K562 (cell line): ENCODE measurements around the gene MYL12B. TPM values are rescaled to one million over a fixed set of nuclear protein-coding genes. Genes with fewer than 3 reads are reported as not detected.

Experiments used
- CBFA2T2 ChIP-seq: fragments of 450-650 bp; conservative IDR thresholded peaks from 2 replicates; pipeline ENCODE4 v1.6.1; 2017; ENCODE audit warnings: mild to moderate bottlenecking
- CBX1 ChIP-seq: sonication (generic); IDR thresholded peaks from 2 replicates; pipeline ENCODE4 v1.6.1; 2016; ENCODE audit warnings: antibody characterized with exemption, low read depth, mild to moderate bottlenecking
- DMBX1 ChIP-seq: fragments of 250-450 bp; sonication (Bioruptor Pico); IDR thresholded peaks from 2 replicates; pipeline ENCODE4 v1.8.0; 2022; ENCODE audit warnings: inconsistent platforms, mild to moderate bottlenecking, moderate library complexity, borderline replicate concordance
- EWSR1 ChIP-seq: fragments of 450-650 bp; IDR thresholded peaks from 2 replicates; pipeline ENCODE4 v1.6.1; 2018; ENCODE audit warnings: borderline replicate concordance, mild to moderate bottlenecking, low read depth, moderate library complexity; ENCODE audit not compliant: partially characterized antibody
- HNRNPH1 ChIP-seq: fragments of 200-400 bp; formaldehyde crosslinking; optimal IDR thresholded peaks from 2 replicates; pipeline ENCODE3; 2017; ENCODE audit warnings: low read depth, mild to moderate bottlenecking, low read length, moderate library complexity
- KLF6 ChIP-seq: fragments of 250-450 bp; sonication (Bioruptor Pico); IDR thresholded peaks from 2 replicates; pipeline ENCODE4 v1.4.0; 2020; ENCODE audit warnings: mild to moderate bottlenecking, moderate library complexity, borderline replicate concordance
- NONO ChIP-seq, 2 experiments: fragments of 200-400 bp in 1 of 2; fragments of 450-650 bp in 1 of 2; formaldehyde crosslinking in 1 of 2; IDR thresholded peaks; 2 replicates each; pipeline ENCODE4 v1.6.1; 2017; ENCODE audit warnings: low read depth in 2 of 2, mild to moderate bottlenecking in 2 of 2, moderate library complexity in 2 of 2, low read length in 1 of 2
- NR4A1 ChIP-seq, 2 experiments: fragments of 250-450 bp in 1 of 2; fragments of 450-650 bp in 1 of 2; sonication (Bioruptor Pico) in 1 of 2; IDR thresholded peaks; 2 replicates each; pipeline versions ENCODE4 v1.4.0 to v1.6.1; 2016 to 2020; ENCODE audit warnings: mild to moderate bottlenecking in 2 of 2, missing compliant biosample characterization in 1 of 2, missing genetic modification characterization in 1 of 2, moderate library complexity in 1 of 2
- PHTF2 ChIP-seq: fragments of 250-450 bp; sonication (Bioruptor Pico); IDR thresholded peaks from 2 replicates; pipeline ENCODE4 v1.5.0; 2021; ENCODE audit warnings: mild to moderate bottlenecking
- POLR2AphosphoS2 ChIP-seq: IDR thresholded peaks from 2 replicates; pipeline ENCODE4 v1.6.1; 2012; ENCODE audit warnings: low read length, improper control_type of control experiment
- PURB ChIP-seq: sonication (generic); formaldehyde crosslinking; IDR thresholded peaks from 2 replicates; pipeline ENCODE4 v1.9.0; 2021; ENCODE audit warnings: low read depth, mild to moderate bottlenecking, missing genetic modification reagents
- ZKSCAN3 ChIP-seq: fragments of 250-450 bp; sonication (Bioruptor Pico); IDR thresholded peaks from 2 replicates; pipeline ENCODE4 v1.4.0; 2020
- ZNF253 ChIP-seq: fragments of 250-450 bp; sonication (Bioruptor Pico); conservative IDR thresholded peaks from 2 replicates; pipeline ENCODE4 v1.6.1; 2021; ENCODE audit warnings: mild to moderate bottlenecking
- ZNF263 ChIP-seq: sonication (generic); formaldehyde crosslinking; IDR thresholded peaks from 2 replicates; pipeline ENCODE4 v1.8.0; 2022; ENCODE audit warnings: mild to moderate bottlenecking, missing genetic modification reagents, borderline replicate concordance
- ZNF311 ChIP-seq: fragments of 250-450 bp; sonication (Bioruptor Pico); IDR thresholded peaks from 2 replicates; pipeline ENCODE4 v1.4.0; 2020; ENCODE audit warnings: mild to moderate bottlenecking, moderate library complexity
- ZNF785 ChIP-seq: fragments of 250-450 bp; sonication (Bioruptor Pico); IDR thresholded peaks from 2 replicates; pipeline ENCODE4 v1.4.0; 2020; ENCODE audit warnings: mild to moderate bottlenecking
- polyA plus RNA-seq, 8 experiments: library from polyadenylated mRNA; depleted of rRNA in 4 of 8; stranded (reverse) in 5 of 8; unstranded in 3 of 8; fragments of >200 nt; fragmentation: Nextera tagmentation in 2 of 8; fragmentation: Illumina TruSeq in 1 of 8; extraction: Ambion mirVana in 2 of 8; extraction: Trizol in 1 of 8; gene quantifications; 2 replicates each; pipeline versions ENCODE4 v1.2.1 to v1.2.3, GENCODE V29; 2011 to 2014; ENCODE audit warnings: inconsistent platforms in 1 of 8, missing spikeins in 1 of 8
- total RNA-seq, 7 experiments: library from RNA; depleted of rRNA in 6 of 7; stranded (reverse); fragments of >200 nt in 6 of 7; fragmentation: Illumina TruSeq in 2 of 7; extraction: Trizol in 2 of 7; gene quantifications; 2 replicates each; pipeline versions ENCODE4 v1.2.1 to v1.2.3, GENCODE V29; 2011 to 2021; ENCODE audit warnings: low replicate concordance in 1 of 7
- TF ChIP-seq, protein P1 (sequence below): fragments of 450-650 bp; IDR thresholded peaks from 2 replicates; pipeline ENCODE4 v1.6.1; 2016; ENCODE audit warnings: mild to moderate bottlenecking, moderate library complexity

MYL12B gene
- total and polyA plus RNA-seq, 9 of the 15 experiments (the other 6 are each of a cell fraction or from before 2014, with no cell fraction given): 220 to 995 (median 463) TPM

- TF ChIP-seq, protein P1, sequence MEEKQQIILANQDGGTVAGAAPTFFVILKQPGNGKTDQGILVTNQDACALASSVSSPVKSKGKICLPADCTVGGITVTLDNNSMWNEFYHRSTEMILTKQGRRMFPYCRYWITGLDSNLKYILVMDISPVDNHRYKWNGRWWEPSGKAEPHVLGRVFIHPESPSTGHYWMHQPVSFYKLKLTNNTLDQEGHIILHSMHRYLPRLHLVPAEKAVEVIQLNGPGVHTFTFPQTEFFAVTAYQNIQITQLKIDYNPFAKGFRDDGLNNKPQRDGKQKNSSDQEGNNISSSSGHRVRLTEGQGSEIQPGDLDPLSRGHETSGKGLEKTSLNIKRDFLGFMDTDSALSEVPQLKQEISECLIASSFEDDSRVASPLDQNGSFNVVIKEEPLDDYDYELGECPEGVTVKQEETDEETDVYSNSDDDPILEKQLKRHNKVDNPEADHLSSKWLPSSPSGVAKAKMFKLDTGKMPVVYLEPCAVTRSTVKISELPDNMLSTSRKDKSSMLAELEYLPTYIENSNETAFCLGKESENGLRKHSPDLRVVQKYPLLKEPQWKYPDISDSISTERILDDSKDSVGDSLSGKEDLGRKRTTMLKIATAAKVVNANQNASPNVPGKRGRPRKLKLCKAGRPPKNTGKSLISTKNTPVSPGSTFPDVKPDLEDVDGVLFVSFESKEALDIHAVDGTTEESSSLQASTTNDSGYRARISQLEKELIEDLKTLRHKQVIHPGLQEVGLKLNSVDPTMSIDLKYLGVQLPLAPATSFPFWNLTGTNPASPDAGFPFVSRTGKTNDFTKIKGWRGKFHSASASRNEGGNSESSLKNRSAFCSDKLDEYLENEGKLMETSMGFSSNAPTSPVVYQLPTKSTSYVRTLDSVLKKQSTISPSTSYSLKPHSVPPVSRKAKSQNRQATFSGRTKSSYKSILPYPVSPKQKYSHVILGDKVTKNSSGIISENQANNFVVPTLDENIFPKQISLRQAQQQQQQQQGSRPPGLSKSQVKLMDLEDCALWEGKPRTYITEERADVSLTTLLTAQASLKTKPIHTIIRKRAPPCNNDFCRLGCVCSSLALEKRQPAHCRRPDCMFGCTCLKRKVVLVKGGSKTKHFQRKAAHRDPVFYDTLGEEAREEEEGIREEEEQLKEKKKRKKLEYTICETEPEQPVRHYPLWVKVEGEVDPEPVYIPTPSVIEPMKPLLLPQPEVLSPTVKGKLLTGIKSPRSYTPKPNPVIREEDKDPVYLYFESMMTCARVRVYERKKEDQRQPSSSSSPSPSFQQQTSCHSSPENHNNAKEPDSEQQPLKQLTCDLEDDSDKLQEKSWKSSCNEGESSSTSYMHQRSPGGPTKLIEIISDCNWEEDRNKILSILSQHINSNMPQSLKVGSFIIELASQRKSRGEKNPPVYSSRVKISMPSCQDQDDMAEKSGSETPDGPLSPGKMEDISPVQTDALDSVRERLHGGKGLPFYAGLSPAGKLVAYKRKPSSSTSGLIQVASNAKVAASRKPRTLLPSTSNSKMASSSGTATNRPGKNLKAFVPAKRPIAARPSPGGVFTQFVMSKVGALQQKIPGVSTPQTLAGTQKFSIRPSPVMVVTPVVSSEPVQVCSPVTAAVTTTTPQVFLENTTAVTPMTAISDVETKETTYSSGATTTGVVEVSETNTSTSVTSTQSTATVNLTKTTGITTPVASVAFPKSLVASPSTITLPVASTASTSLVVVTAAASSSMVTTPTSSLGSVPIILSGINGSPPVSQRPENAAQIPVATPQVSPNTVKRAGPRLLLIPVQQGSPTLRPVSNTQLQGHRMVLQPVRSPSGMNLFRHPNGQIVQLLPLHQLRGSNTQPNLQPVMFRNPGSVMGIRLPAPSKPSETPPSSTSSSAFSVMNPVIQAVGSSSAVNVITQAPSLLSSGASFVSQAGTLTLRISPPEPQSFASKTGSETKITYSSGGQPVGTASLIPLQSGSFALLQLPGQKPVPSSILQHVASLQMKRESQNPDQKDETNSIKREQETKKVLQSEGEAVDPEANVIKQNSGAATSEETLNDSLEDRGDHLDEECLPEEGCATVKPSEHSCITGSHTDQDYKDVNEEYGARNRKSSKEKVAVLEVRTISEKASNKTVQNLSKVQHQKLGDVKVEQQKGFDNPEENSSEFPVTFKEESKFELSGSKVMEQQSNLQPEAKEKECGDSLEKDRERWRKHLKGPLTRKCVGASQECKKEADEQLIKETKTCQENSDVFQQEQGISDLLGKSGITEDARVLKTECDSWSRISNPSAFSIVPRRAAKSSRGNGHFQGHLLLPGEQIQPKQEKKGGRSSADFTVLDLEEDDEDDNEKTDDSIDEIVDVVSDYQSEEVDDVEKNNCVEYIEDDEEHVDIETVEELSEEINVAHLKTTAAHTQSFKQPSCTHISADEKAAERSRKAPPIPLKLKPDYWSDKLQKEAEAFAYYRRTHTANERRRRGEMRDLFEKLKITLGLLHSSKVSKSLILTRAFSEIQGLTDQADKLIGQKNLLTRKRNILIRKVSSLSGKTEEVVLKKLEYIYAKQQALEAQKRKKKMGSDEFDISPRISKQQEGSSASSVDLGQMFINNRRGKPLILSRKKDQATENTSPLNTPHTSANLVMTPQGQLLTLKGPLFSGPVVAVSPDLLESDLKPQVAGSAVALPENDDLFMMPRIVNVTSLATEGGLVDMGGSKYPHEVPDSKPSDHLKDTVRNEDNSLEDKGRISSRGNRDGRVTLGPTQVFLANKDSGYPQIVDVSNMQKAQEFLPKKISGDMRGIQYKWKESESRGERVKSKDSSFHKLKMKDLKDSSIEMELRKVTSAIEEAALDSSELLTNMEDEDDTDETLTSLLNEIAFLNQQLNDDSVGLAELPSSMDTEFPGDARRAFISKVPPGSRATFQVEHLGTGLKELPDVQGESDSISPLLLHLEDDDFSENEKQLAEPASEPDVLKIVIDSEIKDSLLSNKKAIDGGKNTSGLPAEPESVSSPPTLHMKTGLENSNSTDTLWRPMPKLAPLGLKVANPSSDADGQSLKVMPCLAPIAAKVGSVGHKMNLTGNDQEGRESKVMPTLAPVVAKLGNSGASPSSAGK: no peak
- TF ChIP-seq CBX1 (0 out of 2 replicates have a peak, but pooled peaks have one; percentile 27), PHTF2 (CRISPR knock-in tag) (no peak), ZNF311 (no peak), HNRNPH1 (no peak), NONO (IDR thresholded peaks at IDR 0.05; ENCODE audit: low read depth in 2 of 2, low read length in 1 of 2) (peak; percentile 60 to 100), PURB (CRISPR knock-in tag) (no peak), NR4A1 (CRISPR knock-in tag; IDR thresholded peaks at IDR 0.05) (peak; percentile 77; the same call in 1 of the 2 replicates), NR4A1 (tag; IDR thresholded peaks at IDR 0.05) (no peak), DMBX1 (CRISPR knock-in tag) (peak; percentile 31; the same call in 1 of the 2 replicates), ZNF263 (CRISPR knock-in tag) (no peak; the same call in 1 of the 2 replicates), CBFA2T2 (no peak), ZKSCAN3 (CRISPR knock-in tag) (no peak), ZNF253 (CRISPR knock-in tag) (no peak), ZNF785 (CRISPR knock-in tag) (no peak), POLR2AphosphoS2 (peak; percentile 11; the same call in 1 of the 2 replicates), EWSR1 (no peak), KLF6 (CRISPR knock-in tag) (peak; percentile 95)
These were observed at the start of gene MYL12B (continued) for GRCh38 chr18:3261373-3262233.
